CD4-positive, alpha-beta T cell treated with Interleukin-15 for 4 hours (primary cell): ENCODE results near the gene NAGPA.
A peak's percentile ranks its signal among the peaks of the same experiment; 100 is the strongest.
"Not testable (repeated sequence)": the region's sequence is repeated elsewhere in the genome, so short reads cannot be mapped to it uniquely, and the experiment has no call there.

ENCODE experiments used
- DNase-seq: peaks from one replicate; pipeline ENCODE4 v3.0.0-alpha.2; 2020; ENCODE audit warnings: low spot score

The NAGPA gene, protein sequence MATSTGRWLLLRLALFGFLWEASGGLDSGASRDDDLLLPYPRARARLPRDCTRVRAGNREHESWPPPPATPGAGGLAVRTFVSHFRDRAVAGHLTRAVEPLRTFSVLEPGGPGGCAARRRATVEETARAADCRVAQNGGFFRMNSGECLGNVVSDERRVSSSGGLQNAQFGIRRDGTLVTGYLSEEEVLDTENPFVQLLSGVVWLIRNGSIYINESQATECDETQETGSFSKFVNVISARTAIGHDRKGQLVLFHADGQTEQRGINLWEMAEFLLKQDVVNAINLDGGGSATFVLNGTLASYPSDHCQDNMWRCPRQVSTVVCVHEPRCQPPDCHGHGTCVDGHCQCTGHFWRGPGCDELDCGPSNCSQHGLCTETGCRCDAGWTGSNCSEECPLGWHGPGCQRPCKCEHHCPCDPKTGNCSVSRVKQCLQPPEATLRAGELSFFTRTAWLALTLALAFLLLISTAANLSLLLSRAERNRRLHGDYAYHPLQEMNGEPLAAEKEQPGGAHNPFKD

DNA sequence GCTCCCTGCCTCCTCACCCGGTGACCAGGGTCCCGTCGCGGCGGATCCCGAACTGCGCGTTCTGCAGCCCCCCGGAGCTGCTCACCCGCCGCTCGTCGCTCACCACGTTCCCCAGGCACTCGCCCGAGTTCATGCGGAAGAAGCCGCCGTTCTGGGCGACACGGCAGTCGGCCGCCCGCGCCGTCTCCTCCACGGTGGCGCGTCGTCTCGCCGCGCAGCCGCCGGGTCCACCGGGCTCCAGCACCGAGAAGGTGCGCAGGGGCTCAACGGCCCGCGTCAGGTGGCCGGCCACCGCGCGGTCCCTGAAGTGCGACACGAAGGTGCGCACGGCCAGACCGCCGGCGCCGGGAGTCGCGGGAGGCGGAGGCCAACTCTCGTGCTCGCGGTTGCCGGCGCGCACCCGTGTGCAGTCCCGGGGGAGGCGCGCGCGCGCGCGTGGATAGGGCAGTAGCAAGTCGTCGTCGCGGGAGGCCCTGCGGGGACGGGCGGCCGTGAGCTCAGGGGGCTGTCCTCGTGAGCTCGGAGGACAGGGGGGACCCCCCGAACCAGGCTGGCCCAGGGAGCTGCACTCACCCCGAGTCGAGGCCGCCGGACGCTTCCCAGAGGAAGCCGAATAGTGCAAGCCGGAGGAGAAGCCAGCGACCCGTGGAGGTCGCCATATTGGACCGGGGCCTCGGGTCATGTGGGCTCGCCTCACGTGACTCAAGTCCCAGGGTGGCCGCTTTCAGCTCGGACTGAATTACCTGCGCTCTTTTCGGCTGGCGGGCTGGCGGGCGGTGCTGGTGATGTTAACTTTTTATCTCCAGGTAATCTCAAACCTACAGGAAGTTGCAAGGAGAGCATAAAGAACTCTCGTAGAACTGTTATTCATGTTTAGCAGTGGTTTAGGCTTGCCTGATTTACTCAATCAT lies at the start of gene NAGPA:
Gene NAGPA, minus strand, starts transcription at position 680 of the 911 bp plus-strand sequence. Its CDS starts 21 bp downstream, at position 659.
- peak; percentile 83 for DNase-seq

DNA sequence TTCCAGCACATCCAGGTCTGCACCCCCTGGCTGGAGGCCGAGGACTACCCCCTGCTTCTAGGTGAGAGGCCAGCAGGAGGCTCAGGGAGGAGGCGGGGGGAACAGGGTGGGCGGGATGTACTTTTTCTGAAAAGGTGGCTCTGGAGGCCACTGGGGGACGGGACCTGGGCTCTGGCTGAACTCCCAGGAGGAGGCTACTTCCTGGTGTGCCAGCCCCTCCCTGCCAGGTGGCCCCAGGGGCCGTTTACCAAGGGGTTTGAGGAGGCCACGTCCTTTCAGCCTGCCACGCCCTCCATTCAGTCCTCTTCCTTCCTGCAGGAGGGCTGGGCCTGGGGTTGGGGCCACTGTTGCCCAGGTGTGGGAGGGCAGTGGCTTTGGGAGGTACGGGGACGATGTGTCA lies 47.3 kb upstream of the NAGPA start:
- not testable (repeated sequence) for DNase-seq

DNA sequence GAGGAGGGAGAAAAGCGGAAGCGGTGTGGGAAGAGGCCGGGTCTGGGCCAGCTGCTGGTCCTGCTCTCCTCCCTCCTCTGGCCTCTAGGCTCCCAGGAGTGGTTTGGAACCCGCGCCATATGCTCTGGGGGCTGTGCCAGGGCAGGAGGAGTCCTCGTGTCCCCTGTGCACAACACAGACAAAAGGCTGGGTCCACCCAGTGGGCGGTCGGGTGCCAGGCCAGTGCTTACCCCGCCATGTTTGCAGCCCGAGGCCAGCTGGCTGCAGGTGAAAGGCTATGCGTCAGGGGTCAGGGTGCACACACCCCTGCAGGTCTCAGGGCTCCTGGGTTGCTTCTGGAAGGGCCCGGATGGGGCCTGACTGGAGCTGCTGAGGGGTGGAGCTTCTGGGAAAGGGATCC lies 46.7 kb upstream of the NAGPA start:
- not testable (repeated sequence) for DNase-seq

DNA sequence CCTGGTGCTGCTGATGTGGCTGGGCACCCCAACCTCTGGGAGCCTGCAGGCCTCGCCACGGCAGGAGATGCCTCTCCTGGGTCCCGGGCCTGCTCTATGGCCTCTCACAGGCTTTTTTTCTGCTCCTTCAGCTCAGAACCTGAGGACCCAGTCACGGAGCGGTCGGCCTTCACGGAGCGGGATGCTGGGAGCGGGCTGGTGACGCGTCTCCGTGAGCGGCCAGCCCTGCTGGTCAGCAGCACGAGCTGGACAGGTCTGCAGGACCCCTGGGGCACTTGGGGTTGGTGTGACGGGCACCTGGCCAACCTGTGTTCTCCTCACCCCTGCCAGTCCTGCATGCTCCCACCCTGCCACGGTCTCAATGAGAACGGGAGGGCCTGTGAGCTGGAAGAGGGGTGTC lies 44.9 kb upstream of the NAGPA start:
- no peak for DNase-seq

DNA sequence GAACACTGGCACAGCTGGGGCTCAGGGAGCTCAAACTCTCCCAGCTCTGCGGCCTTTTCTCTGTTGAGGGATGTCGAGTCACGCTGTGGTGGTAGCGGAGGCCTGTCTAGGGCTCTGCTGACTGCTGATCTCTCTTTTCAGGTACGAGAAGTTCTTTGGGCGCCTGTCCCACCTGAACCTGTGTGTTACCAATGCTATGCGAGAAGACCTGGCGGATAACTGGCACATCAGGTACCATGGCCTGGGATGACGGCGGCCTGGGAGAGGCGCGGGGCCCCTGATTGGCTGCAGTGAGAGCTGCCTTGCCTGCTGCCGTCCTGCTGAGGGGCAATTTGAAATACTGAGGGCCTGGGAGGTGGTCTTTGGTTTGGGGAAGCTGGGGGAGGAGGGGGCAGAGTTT lies 43.6 kb upstream of the NAGPA start:
- DNase-seq = no peak

DNA sequence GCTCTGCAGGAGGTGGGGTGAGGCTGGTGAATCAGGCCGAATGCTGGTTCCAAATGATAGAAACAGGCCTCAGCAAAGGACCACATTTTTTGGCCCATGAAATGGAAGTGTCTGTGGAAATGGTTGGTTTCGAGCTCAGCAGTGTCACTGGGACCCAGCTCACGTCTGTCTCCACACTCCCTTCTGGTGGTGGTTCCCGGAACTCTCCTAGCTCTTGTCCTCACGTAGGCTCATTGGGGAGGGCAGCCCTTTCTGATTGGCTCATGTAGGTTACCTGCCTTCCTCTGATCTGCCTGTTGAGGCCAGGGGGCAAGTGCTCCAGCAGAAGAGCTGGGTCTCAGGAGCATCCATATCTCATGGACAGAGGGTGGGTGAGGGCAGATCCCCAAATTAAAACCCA lies 41.9 kb upstream of the NAGPA start:
- DNase-seq = no peak

DNA sequence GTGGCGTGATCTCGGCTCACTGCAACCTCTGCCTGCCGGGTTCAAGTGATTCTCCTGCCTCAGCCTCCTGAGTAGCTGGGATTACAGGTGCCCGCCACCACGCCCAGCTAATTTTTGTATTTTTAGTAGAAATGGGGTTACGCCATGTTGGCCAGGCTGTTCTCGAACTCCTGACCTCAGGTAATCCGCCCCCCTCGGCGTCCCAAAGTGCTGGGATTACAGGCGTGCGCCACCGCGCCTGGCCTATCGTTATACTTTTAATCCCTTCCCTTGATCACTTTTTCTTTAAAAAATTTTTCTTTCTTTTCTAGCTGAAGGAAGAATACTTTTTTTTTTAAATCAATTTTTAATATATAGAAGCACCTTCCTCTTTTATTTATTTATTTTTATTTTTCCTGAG lies 40.0 kb upstream of the NAGPA start:
- DNase-seq = not testable (repeated sequence)

DNA sequence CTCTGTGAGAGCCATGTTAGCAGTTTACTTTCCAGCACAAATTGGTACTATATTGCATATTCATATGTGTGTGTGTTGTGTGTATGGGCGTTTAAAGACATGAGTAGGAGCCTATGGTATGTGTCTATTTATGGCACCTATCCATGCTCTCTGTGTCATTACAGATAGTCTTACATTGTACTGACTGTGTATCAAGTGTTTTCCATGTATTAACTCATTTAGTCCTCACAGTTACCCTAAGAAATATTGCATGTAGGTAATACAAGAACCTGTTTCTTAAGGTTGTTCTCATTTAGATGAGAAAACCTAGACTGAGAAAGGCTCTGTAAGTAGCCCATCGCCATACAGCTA lies 39.5 kb upstream of the NAGPA start:
- DNase-seq = no peak

DNA sequence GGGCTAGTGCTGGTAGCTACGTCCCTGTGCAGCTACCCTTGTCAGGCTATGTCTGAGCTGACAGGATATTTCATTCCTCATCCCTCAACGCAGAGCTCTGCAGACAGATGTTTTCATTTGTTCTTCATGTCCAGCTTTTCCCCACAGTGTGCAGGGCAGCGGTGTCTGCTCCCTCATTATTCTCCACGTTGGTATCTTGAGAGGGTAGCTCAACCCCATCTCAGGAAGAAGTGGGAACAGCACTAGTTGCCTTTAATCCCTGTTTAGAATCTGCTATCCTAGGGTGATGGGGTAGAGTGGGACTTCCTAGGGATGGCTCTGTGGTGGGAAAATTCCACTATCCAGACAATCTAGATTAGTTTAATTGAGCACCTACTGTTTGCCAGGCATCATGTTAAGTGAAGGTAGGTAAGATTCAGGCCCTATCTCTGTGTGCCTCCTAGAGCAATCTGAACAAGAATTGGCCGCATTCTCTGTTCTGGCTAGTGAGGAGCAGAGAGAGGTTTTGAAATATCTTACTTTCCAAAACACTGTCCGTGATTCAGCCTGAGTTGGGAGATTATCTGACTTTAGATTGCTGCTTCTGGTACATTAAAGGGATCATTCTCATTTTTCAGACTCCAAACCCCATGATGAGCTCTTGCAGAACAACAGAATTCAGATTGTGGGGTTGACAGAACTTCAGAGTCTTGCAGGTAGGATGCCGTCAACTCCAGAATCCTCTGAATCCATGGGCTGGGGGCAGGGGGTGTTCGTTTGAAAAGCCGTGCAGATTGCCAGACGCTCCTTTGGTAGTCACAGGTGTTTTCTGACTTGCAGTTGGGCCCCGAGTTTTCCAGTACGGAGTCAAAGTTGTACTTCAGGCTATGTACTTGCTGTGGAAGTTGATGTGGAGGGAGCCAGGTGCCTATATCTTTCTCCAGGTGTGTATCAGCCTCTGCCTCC lies 38.9 kb upstream of the NAGPA start:
- DNase-seq = no peak

DNA sequence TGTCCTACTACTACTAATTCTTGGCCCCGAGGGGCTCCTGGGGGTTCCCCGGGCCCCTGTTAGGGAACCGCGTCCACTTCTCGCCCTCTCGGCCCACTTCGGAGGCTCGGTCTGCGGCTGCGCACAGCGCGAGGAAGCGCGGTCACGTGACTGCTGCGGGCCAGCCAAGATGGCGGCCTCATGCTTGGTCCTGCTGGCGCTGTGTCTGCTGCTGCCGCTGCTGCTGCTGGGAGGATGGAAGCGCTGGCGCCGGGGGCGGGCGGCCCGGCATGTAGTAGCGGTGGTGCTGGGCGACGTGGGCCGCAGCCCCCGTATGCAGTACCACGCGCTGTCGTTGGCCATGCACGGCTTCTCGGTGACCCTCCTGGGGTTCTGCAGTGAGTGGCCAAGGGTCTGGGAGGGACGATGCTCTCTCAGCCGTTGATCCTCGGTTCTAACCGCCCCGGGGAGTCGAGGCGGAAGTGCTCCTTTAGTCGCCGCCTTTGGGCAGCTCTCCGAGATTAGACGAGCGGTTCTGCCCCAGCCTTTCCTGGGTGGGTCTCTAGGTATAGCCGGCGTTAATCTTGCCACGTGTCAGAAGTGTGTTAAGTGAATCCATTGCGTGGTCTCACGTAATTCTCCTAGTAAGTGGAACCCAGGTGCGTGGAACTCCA lies 38.1 kb upstream of the NAGPA start, which contains the start of gene ALG1:
Gene ALG1, plus strand, starts transcription at position 163 of the 653 bp plus-strand sequence. Its CDS starts 7 bp downstream, at position 170.
- peak; percentile 91 for DNase-seq

DNA sequence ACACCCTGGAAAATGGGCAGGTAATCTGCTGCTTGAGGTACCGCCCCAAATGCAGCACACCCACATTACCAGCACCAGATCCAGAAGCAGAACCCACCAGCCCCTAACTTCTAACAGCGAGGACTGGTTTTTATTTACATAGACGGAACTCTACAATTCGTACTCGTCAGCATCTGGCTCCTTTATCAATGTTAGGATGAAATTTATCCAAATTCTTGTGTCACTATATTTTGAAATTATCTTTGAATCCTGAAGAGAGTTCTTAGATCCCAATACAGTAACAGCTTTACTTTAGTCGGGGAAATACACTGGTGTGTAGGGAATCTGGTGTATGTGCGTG lies 37.6 kb upstream of the NAGPA start:
- DNase-seq = no peak

DNA sequence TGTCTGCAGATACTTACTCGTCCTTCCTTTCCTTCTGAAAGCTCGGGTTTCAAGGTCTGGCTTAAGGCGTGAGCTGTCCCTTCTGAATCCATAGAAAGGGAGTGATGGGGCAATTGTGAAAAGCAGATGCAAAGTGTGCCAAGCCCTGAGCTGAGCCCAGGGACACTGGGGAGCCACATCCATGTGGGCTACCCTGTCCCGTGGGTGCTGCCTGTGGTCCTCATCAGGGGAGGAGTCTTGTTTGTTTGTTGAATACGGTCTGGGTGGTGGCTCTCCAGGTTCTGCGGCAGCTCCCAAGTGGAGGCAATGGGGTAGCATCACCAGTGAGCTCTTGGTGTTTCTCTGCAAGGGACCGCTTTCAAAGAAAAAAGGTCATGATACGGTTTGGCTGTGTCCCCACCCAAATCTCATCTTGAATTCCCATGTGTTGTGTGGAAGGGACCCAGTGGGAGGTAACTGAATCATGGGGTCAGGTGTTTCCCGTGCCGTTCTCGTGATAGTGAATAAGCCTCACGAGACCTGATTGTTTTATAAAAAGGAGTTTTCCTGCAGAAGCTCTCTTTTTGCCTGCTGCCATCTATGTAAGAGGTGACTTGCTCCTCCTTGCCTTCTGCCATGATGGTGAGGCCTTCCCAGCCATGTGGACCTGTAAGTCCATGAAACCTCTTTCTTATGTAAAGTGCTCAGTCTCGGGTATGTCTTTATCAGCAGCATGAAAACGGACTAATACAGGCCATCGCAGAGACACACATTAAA lies 36.9 kb upstream of the NAGPA start:
- DNase-seq = no peak

DNA sequence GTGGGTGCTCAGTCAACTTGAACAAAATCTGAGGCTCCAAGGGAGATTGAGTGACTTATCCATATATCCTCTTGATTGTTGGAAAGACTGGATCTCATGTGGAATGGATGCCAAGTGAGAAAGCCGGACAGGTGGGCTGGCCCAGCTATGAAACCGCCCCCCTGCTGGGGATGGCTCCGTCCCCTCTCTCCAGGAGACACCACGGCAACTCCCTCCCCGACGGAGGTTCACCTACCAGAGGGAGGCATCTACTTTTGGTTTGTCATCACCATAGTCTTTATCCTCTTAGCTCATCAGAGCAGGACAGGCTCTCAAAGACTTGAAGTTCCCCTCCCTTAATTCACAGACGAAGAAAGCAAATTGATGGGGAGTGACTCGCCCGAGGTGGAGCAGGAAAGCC lies 36.1 kb upstream of the NAGPA start:
- no peak for DNase-seq

DNA sequence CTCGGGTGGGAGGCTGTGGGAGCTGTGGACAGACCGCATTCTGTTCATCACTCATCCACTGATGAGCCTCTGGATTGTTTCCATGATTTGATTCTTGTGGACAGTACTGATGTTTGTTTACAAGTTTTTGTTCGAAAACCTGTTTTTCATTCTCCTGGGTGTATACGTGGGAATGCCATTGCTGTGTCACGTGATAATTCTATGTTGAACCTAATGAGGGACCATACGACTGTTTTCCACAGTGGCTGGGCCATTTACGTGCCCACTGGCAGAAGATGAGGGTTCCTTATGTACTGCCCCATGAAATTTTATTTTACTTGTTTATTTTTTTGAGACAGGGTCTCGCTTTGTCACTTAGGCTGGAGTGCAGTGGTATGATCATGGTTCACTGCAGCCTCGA lies 35.3 kb upstream of the NAGPA start:
- DNase-seq = no peak

DNA sequence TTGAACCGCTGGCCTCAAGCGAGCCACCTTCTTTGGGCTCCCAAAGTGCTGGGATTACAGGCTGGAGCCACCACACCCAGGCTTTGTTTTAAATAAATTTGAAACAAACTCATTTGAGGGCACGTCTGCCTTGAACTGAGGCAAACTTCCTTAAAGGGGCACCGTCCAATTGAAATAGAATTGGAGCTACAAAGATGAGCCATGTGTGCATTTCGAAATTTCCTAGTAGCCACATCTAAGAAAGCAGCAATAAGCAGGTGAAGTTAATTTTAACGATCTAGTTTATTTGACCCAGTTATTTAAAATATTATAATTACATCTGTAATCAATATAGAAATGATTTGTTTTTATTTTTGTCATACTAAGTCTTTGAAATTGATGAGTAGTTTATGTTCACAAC lies 32.8 kb upstream of the NAGPA start:
- DNase-seq = no peak

DNA sequence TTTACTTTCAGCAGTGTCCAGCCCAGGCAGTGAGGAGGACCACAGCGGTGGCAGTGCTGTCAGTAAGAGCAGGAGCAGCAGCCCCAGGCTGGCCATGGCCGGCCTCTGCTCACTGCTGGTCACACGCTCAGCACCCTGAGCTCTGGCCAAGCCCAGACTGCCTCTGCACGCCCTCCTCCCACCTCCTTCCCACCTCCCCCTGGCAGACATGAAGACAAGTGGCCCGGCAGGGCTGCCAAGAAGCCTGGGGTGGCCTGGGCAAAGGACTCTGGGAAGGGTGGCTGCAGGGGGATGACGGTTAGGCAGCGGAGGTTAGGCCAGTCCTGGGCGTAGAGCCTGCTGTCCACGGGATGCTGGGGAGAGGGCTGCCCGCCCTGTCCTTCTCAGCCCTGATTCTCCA lies 32.1 kb upstream of the NAGPA start, which contains the start of gene C16orf89:
Gene C16orf89, minus strand, starts transcription at position 144 of the 400 bp plus-strand sequence. Its CDS starts 48 bp downstream, at position 96.
- DNase-seq = no peak

DNA sequence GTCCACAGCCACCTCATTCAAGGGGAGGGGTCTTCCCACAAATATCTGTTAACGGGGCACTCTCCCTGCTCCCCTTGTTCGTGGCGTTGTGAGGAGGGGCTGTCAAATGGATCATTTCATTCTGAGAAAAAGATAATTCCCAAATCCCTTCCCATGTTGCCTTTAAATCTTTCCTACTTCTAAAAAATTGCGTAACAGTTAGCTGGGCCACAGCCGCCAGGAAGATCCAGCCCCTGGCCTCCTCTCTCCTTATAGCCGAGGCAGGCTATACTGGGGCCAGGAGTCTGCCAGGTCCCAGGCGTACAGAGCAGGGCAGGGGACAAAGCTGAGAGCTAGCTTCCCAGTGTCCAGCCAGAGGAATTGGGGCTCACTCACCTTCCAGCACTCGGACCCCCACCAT lies 31.6 kb upstream of the NAGPA start:
- DNase-seq = no peak

DNA sequence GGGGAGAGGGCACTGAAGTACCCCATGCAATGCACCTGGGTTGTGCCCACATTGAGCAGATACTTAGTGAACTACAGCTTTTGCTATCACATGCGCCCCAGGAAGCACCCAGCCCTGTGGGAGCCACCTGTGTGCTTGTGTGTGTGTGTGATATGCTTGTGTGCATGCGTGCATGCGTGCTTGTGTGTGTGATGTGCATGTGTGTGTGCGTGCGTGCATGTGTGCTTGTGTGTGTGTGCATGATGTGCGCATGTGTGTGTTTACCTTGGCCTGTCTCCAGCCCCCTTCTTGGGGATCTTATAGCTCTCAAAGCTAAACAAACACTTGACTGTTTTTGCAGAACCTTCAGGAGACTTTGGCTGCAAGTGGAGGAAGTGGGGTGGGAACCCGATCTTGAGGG lies 31.2 kb upstream of the NAGPA start:
- DNase-seq = no peak

DNA sequence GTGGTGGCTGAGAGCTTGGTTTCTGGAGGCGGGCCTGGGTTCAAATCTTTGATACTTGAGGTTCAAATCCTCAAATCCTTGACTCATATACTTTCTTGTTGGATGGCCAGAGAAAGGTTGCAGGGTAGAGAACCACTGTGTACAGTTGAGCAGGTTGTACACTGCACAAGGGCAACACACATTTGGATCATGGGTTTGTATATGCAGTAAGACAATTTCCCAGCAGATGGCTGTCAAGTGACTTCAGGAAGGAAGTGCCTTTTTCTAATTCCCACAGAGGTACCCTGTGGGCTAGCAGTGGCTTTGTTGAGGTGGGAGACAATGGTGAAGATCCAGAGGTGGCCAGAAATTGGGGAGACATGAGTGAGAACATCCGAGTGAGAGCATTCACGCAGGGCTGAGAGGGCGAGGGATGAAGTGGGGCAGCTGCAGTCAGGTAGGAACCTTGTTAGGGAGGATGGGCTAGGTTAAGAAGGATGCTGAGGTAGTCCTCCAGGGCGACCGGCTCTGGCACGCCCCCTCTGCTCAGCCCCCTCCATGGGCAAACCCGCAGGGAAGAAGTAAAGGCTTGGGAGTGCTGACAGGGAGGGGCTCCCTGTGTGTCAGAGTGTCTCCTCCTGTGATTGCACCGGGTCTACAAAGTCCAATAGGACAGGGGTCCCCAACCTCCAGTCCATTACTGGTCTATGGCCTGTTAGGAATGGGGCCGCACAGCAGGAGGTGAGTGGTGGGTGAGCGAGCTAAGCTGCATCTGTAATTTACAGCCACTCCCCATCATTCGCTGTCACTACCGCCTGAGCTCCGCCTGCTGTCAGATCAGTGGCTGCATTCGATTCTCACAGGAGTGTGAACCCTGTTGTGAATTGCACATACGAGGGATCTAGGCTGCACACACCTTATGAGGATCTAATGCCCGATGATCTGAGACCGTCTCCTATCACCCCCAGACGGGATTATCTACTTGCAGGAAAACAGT lies 29.3 kb upstream of the NAGPA start:
- DNase-seq = no peak
